HG02970 (cell line): Measurements from ENCODE around the gene FGD2.

Experiments used
- ATAC-seq: cut with Tn5 transposase; IDR thresholded peaks from one replicate; pipeline ENCODE4 v1.9.1; 2021; ENCODE audit warnings: mild to moderate bottlenecking, moderate library complexity, moderate number of reproducible peaks; ENCODE audit not compliant: unreplicated experiment, low FRiP score

Gene FGD2

DNA sequence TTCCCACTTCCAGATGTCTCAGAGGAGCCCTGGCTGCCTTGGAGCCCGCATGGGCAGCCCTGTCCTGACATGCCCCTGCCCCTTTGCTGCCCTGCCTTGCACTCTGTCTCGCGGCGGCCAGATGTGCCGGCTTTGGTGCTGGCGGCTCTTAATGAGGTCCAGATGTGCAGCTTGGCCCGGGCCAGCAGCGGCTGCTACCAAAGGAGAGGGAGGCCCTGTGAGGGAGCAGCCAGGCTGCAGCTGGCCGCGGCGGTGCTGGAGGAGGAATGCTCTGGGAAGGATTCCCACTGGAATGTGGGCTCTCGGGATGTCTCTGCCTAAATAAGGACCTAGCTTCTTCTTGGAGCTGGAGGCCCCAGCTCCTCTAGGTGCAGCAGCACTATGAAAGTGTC is 72.4 kb downstream of the FGD2 start:
- ATAC-seq, result no peak
